SHP77 (cell line): ENCODE results near the gene DPP8.

Experiments used
- DNase-seq, 2 experiments: peaks; one replicate each; lab custom pipeline; 2025; lab: John Stamatoyannopoulos, UW

DPP8 gene

GRCh38 chr15:65423976-65424679 is 93.4 kb downstream of the DPP8 start:
- no peak for DNase-seq

DNA sequence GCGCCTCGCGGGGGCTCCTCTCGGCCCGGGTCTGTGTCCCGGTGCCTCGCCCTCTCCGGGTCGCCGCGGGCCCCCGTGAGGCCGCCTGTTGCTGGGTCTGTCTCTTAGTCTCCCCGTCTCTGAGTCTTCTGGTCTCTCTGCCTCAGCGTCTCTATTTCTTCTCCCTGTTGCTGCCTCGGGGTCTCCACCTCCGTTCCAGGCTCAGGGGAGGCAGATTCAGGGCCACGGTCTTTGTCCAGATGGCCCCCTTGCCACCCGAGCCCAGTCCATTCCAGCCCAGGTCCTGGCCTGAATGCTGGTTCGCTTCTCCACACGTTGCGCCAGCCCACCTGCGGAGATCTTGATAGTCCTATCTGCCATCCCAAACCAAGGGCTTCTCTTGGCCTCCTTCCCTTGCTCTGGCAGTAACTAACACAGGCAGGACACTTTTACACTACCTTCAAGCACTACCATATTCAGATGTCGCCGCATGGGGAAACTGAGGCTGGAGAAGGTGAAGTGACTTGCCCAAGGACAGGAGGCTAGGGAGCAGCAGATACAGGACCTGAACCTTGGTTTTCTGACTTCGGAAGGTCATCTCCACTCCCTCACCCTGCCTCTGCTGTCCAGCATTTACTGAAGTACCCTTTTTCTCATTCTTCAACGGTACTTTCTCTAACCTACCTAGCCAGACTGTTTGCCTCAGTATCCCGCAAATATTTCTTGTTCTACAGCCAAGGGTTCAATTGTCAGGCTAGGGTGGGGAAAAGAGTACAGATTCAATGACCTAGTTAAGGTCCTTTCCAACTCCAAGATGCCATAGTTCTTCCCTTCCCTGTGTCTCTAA is 94.1 kb downstream of the DPP8 start:
- no peak for DNase-seq

- peak; percentile 29 to 49 for DNase-seq
These were observed 95.9 kb downstream of the DPP8 start for GRCh38 chr15:65421360-65422215.

GRCh38 chr15:65420975-65421359 is 96.5 kb downstream of the DPP8 start:
- DNase-seq: no peak

- DNase-seq: no peak
These were observed 98.9 kb downstream of the DPP8 start for GRCh38 chr15:65418596-65418995.

GRCh38 chr15:65416845-65417416 is 100.6 kb downstream of the DPP8 start:
- DNase-seq: no peak

- peak; percentile 77 to 88 for DNase-seq
These were observed 102.5 kb downstream of the DPP8 start for GRCh38 chr15:65414841-65415621.

DNA sequence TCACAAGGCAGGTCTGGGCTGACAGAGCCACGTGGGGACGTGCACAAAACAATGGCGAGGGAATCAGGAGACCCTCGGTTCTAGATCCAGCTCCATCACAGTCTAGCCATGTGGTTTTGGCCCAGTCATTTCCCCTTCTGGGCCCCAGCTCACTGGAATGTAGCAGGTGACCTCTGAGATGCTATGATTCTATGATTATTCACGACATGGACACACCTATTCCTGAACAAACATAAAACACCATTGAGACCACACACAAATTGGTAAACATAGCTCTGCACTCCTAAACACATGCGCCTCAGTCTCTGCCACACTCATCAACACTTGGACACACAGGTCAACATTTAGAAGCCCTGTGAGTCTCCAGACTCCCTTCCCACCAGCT is 103.7 kb downstream of the DPP8 start:
- no peak for DNase-seq

DNA sequence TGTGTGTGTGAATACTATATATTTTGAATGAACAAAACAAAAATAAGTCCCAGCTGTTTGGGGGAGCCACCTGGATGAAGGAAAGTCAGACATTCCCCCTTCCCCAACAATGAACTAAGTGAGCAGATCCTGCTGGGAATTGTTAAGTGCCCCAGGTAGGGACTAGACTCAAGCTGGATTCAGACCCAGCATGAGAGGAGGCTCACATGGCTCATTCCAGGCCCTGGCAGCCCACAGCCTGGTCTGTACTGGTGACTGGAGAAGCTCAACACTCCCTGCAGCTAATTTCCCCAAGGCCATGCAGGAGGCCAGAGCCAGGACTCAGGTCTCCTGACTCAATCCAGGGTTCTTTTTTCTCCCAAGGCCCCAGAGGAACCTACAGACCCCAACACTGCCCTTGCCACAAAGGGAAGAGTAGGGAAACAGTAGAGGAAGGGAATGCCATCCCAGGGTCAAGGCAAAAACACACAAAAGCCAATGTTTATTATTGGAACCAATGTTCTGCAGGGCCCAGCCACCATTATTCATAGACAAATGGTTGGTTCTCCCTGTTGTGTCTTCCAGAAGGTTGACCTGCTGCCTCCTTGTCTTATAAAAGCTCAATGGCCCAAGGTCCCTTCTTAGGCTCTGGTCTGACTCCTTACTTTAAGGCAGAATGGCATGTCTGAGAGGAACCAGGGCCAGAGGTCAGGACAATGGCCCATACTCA is 104.3 kb downstream of the DPP8 start:
- DNase-seq: no peak

GRCh38 chr15:65412556-65412955 is 104.9 kb downstream of the DPP8 start:
- no peak for DNase-seq

DNA sequence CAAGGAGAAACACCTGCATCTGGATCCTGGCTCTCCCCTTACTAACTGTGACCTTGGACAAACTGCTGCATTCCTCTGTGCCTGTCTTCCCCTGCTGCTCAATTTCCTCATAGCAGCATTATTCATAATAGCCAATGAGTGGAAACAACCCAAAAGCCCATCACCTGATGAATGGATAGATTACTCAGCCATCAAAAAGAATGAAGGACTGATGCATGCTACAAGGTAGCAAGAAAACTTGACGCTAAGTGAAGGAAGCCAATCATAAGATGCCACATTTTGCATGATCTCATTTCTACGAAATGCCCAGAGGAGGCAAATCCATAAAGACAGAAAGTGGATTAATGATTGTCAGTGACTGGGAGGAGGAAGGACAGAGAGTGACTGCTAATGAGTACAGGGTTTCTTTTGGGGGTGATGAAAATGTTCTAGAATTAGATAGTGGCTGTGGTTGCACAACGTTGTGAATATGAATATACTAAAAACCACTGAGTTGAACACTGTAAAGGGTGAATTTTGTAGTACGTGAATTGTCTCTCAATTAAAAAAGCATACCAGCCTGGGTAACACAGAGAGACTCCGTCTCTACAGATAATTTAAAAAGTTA is 105.9 kb downstream of the DPP8 start:
- DNase-seq: no peak

DNA sequence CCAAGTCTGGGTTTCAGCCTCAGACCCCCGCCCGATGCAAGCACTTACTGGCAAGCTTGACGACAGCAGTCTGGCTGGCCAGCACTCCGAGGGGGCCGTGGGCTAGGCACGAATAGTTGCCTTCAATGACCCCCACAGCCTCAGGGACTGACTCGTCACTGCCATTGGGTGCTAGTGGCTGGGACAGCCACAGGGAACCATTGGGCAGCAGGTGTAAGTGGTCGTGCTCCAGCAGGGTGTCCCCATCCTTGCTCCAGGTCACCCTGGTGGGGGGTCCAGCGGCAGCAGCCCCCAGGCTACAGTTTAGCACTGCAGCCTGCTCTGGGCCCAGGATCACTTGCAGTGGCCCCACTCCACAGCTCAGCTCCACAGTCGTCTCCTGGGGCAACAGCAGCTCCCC is 106.5 kb downstream of the DPP8 start:
- no peak for DNase-seq

GRCh38 chr15:65410036-65410435 is 107.5 kb downstream of the DPP8 start:
- DNase-seq: no peak

DNA sequence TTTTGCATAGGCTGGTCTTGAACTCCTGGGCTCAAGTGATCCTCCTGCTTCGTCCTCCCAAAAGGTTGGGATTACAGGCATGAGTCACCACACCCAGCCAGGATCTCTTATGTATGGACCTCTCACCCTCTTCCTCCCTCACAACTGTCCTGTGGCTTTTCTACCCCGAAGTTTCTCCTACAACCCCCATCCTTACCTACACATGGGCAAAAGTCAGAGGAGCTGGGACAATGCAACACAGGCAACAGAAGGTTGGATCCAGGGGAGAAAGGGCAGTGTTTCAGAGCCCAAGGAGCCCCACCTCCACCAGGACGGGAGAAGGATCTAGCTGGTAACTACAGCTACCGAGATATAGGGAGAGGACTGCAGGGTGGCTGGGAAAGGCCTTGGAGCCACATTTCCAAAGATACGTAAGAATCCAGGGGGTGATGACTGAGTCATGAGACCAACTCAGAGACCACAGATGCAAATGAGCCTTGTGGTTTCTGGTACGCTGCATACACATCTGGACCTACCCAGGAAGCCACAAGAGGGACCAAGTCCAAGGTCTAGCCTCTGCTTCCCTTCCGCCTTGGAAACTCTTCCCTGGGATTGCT is 108.4 kb downstream of the DPP8 start:
- no peak for DNase-seq

GRCh38 chr15:65408324-65409035 is 109.0 kb downstream of the DPP8 start:
- no peak for DNase-seq

DNA sequence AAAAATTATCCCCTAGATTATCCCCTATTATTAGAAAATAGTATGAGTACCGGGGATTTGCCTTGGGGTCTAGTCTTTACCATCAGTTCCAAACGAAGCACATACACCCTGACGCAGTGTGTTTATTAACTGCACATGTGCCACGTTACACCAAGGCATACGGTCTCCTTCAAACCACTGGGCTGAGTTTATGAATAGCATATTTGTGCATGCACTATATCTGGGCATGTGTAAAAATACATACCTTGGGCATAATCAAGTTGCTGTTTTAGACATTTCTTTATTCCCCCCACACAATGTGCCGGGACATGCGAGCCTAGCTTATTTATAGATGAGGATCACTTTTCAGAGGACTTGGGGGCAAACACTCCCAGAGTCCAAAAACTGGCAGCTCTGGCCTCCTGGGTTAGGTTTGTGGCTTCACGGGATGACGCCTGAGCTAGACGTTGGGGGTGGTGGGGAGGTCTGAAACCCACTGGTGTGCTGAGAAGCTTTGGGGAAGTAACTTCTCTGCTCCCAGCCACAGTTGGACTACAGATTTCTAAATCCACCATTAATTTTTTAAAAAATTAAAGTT is 111.0 kb downstream of the DPP8 start:
- no peak for DNase-seq

DNA sequence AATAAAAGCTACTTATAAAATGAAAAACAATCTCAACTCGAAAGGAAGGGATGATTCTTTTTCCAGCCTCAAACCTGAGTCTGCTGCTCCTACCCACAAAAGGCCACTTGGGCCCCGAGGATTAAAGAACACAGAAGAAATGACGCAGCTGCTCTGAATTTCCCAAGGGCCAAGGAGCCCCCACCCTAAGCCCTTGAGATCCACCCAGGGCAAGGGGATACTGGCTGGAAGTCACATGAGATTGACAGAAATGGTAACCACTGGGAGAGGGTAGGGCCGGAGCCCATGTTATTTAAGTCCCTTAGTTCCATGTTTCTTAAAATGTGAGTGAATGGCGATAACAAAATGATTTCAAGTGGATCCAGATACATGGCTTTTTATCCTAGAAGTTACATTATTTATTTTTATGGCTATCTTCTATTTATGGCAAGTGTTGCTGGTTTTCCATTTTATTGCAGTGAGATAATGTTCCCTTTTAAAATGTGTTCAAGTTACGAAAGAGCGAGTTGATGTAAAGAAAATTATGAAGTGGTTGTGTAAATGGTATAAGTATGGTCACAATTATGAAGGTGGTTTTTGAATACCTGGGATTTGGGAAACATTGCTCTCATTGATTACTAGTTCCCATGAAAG is 111.6 kb downstream of the DPP8 start:
- DNase-seq: no peak

- no peak for DNase-seq
These were observed 113.2 kb downstream of the DPP8 start for GRCh38 chr15:65404186-65404872.
